Measurements from ENCODE around the gene IRF1.

- TF ChIP-seq CTCF (IDR thresholded peaks at IDR 0.05) (no peak), POLR2A (IDR thresholded peaks at IDR 0.05) (no peak)
Measured at GRCh38 chr5:132526974-132527564, 36.5 kb upstream of the IRF1 start.

Data from esophagus squamous epithelium (tissue), 4 donors.